ENCODE results near the gene HLCS.
"Not testable (repeated sequence)": the region's sequence is repeated elsewhere in the genome, so short reads cannot be mapped to it uniquely, and the experiment has no call there.

The HLCS gene

GRCh38 chr21:36966066-36966820 lies at the start of gene HLCS:
HLCS (minus strand) TSS chr21:36966669; CDS start chr21:36966638, 31 bp downstream.
- DNase-seq (ENCODE audit: low read depth, low spot score) = no peak

DNA sequence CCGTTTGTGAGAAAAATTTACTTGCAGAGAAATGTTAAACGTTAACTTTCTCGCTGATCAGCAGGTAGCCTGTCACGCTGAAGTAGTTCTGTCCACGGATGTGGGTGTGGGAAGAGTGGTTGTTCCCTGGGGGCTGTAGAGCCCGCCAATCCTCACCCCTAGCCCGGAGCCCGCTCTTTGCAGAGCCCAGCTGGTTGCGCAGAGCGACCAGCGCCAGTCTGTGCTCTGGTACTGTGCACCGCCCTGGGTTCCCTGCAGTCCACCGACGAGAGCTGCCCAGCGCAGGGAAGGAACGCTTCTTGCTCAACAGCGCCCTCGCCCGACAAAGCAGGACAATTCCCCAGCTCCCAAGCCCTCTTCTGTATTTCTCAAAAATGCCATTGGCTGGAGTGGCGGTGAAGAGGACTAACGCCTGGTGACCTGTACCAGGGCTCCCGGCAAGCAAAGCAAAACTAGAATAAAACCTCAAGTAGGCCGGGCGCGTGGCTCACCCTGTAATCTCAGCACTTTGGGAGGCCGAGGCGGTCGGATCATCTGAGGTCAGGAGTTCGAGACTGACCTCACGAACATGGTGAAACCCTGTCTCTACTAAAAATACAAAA lies 43.4 kb upstream of the HLCS start:
- DNase-seq (ENCODE audit: low read depth, low spot score) = peak; percentile 67

- DNase-seq (ENCODE audit: low read depth, low spot score) = no peak
Observed at GRCh38 chr21:37008724-37009123, 42.3 kb upstream of the HLCS start.

DNA sequence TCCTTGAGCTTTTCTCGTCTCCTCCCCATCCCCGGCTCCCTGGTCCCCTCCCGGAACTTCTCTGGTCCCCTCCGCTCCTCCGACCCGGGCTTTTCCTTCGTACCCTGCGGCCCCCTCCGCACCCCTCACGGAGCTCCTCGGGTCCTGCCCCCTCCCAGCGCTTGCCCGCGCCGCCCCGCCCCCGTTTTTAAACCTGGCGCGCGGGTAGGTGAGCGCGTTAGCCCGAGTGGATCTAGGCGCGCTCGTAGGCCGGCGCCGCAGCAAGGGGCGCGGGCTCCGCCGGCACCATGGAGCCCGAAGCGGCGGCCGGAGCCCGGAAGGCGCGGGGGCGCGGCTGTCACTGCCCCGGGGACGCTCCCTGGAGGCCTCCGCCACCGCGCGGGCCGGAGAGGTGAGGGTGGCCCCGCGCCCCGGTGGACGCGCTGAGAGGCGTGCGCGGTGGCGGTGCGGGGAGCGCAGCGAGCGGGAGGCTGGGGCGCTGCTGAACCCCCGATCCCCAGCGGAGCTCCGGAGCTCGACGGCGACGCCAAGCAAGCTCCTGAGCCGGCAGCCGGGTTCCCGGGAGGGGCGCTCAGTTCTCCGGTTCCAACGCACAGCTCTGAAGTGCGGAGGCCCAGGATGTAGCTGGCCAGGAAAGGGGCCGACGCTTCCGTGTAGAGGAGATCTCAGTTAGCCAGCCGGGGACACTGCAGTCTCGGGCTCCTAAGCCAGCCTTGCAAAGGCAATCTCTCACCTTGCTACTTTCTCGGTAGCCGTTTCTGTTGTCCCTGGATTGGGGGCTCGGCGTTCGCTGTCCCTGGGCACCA lies 40.2 kb upstream of the HLCS start, which contains the start of gene RIPPLY3:
Gene RIPPLY3, plus strand, starts transcription at position 217 of the 806 bp plus-strand sequence. Its CDS starts 71 bp downstream, at position 288.
- no peak for DNase-seq (ENCODE audit: low read depth, low spot score)

GRCh38 chr21:37005548-37006485 lies 39.3 kb upstream of the HLCS start:
- DNase-seq (ENCODE audit: low read depth, low spot score) = no peak

GRCh38 chr21:37003917-37004316 lies 37.4 kb upstream of the HLCS start:
- DNase-seq (ENCODE audit: low read depth, low spot score) = not testable (repeated sequence)

- not testable (repeated sequence) for DNase-seq (ENCODE audit: low read depth, low spot score)
Observed at GRCh38 chr21:37002851-37003250, 36.4 kb upstream of the HLCS start.

- DNase-seq (ENCODE audit: low read depth, low spot score) = no peak
Observed at GRCh38 chr21:37001441-37001840, 35.0 kb upstream of the HLCS start.

- DNase-seq (ENCODE audit: low read depth, low spot score) = no peak
Observed at GRCh38 chr21:37000381-37000780, 33.9 kb upstream of the HLCS start.

- DNase-seq (ENCODE audit: low read depth, low spot score) = no peak
Observed at GRCh38 chr21:36999131-36999898, 32.8 kb upstream of the HLCS start.

DNA sequence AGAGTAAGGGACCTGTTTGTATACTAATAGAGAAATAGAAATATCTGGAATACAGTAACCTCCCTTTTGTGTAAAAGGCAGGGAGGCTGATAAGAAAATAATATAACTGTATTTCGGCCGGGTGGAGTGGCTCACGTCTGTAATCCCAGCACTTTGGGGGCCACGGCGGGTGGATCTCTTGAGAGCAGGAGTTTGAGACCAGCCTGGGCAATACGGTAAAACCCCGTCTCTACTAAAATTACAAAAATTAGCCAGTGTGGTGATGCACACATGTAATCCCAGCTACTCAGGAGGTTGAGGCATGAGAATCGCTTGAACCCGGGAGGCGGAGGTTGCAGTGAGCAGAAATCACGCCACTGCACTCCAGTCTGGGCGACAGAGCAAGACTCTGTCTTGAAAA lies 28.8 kb upstream of the HLCS start:
- DNase-seq (ENCODE audit: low read depth, low spot score) = not testable (repeated sequence)

DNA sequence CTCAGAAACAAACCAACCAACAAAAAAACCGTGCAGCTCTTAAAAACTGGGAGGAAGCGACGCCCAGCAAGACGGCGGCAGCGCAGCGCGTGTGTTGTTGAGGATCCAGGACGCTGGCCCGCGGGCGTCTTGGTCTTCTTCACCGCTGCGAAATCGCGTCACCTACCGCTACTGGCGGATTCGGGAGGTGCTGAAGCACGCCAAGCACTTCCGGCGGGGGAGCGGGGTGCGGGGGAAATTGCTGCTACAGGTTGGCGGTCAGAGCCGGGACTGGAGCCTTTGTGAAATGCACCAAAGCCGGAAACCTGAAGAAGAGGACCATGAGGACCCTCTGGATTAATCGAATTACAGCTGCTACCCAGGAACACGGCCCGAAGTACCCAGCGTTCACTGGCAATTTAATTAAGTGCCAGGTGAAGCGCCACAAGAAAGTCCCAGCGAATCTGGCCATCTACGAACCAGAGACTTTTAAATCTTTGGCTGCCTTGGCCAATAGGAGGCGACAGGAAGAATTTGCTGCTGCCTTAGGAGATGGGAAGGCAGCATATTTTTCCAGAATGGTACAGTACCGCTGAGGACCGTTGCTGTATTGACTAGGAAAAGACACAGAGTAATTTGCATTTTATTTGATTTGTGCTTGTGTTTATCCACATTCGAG lies 28.2 kb upstream of the HLCS start:
- no peak for DNase-seq (ENCODE audit: low read depth, low spot score)

DNA sequence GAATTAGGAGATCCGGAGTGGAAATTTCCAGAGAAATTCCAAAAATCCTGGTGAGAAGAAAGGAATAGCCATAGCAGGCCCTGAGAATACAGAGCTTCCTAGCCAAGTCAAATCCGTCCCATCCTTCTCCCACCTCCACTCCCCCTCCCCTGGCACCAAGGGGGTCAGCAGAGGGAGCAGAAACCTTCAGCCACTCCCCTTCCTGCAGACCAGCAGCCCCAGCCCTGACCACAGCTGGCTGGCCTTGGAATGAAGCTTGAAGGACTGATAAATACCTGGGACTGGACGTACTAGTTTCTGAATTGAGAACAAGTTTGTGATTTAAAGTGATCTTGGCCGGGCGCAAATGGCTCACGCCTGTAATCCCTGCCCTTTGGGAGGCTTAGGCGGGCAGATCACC lies 26.2 kb upstream of the HLCS start:
- no peak for DNase-seq (ENCODE audit: low read depth, low spot score)

DNA sequence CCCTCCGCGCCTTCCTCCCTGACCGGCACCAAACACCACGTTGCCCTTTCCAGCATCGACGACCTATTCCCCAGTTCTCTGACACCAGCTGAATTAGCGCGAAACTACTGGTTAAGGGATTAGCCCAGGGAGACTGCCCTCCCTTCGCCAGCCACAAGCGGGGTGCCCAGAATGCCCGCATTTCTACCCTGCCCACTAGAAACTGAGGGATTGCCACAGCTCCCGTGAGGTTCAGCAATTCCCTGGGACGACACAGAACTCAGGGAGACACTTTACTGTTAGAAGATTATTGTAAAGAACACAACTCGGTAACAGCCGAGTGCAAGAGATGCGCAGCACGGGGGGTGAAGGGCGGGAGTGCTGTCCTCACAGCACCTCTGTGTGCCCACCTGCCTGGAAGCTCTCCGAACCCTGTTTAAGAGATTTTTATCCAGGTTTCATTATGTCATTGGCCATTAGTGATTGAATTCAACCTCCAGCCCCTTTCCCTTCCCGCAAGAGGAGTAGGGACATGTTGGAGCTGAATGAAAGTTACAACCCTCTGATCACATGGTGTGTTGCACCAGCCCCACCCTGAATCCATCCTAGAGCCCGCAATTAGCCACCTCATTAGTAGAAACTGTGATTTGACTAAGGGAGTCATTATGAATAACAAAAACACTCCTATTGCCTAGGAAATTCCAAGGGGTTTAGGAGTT lies 24.2 kb upstream of the HLCS start:
- DNase-seq (ENCODE audit: low read depth, low spot score) = no peak

DNA sequence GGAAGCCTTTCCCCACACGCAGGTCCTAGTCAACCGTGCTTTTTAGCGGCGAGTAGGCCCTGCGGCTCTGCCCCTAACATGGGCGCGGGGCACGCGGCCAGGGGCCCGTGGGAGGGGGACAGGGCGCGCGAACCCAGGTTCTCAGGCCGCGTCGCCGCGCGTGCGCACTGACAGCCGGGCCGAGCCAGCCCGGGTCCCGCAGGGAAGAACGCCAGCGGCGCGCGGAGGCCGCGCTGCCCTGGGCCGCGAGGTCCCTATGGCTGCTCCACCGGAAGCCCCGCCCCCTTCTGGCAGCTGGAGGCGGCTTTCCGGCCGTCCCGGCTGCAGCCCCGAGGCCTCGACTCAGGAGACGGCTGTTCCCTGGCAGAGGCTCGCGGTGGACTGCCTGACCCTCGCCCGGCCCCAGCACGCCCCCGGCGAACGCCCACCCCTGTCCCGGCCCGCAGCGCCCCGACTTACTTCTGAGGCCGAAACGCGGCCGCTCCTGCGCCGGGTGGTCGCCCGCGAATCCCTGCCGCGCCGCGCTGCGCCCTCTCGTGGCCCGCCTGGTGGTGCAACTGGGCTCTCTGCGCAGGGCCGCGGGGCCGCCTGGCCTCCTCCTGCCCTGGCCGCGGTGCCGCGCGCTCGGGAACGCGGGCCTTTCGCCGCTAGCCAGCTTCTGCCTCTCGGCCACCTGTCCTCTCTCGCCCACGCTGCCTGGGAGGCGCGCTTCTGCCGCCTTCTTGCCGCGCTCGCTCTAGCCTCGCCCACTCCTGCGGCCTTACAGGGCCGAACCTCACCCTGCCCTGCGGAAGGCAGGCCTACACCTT lies 23.4 kb upstream of the HLCS start:
- DNase-seq (ENCODE audit: low read depth, low spot score) = no peak

DNA sequence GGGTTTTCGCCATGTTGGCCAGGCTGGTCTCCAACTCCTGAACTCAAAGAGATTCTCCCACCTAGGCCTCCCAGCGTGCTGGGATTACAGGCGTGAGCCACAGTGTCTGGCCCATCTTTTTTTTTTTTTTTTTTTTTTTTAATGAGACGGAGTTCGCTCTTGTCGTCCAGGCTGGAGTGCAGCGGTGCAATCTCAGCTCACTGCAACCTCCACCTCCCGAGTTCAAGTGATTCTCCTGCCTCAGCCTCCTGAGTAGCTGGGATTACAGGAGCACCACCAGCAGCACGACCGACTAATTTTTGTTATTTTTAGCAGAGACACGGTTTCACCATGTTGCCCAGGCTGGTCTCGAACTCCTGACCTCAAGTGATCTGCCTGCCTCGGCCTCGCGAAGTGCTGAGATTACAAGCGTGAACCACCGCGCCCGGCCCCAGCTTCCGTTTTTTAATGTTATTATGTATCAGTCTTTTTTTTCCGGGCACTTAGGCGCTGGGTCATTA lies 22.8 kb upstream of the HLCS start:
- DNase-seq (ENCODE audit: low read depth, low spot score) = not testable (repeated sequence)

GRCh38 chr21:36988536-36988935 lies 22.1 kb upstream of the HLCS start:
- DNase-seq (ENCODE audit: low read depth, low spot score) = no peak

- no peak for DNase-seq (ENCODE audit: low read depth, low spot score)
Observed at GRCh38 chr21:36987845-36988244, 21.4 kb upstream of the HLCS start.
